GM19372 (cell line): Measurements from ENCODE around the gene STOM.
"Not testable (repeated sequence)": the region's sequence is repeated elsewhere in the genome, so short reads cannot be mapped to it uniquely, and the experiment has no call there.

ENCODE experiments used
- ATAC-seq: cut with Tn5 transposase; IDR thresholded peaks from one replicate; pipeline ENCODE4 v1.9.1; 2021; ENCODE audit warnings: mild to moderate bottlenecking, low read depth, moderate library complexity; ENCODE audit not compliant: unreplicated experiment

The STOM gene, protein sequence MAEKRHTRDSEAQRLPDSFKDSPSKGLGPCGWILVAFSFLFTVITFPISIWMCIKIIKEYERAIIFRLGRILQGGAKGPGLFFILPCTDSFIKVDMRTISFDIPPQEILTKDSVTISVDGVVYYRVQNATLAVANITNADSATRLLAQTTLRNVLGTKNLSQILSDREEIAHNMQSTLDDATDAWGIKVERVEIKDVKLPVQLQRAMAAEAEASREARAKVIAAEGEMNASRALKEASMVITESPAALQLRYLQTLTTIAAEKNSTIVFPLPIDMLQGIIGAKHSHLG

DNA sequence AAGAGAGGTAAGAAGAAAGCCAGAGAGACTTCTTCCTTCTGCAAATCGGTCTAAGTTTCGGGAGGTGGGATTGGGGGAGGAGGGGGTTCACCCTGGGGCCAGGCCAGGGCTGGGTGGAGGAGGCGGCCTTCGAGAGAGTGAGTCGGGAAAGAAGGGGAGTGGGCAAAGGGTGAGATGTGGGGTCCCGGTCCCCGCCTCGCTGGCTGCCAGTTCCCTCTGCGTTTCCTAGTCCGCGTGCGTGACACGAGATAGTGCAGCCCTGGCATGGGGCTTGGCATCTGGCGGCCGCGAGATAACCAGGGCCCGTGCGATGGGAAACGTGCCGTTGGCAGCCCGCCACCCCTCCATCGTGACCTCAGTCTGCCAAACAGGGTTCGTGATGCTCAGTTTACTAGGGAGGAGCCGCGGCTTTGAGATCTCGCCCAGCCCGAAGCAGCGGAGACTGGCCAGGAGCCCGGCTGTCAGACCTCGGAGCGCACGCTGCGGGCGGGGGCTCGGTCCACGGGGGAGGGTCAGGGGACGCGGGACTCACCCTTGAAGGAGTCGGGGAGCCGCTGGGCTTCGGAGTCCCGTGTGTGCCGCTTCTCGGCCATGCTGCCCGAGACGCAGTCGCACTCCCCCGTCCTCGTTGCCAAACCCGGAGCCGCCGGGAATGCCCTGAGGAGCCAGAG, at the start of gene STOM:
TSS of gene STOM (minus strand) at position 656 of the 671 bp plus-strand sequence. CDS start at position 593, 63 bp downstream.
- peak; percentile 48 for ATAC-seq

GRCh38 chr9:121411993-121412392, 41.9 kb upstream of the STOM start:
- ATAC-seq: no peak

DNA sequence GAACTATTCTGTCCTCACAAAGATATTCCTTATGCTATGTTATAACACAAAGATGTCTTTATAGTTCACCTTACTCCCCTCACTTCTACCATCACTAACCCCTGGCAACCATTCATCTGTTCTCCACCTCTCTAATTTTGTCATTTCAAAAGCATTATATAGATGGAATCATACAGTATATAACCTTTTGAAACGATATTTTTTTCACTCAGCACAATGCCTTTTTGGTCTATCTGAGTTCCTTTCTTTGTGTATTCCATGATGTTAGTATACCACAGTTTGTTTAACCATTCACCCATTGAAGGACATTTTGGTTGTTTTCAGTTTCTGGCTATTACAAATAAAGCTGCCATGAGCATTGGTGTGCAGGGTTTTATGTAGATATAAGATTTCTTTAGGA, 35.8 kb upstream of the STOM start:
- ATAC-seq: no peak

GRCh38 chr9:121404906-121405305, 34.9 kb upstream of the STOM start:
- ATAC-seq: no peak

DNA sequence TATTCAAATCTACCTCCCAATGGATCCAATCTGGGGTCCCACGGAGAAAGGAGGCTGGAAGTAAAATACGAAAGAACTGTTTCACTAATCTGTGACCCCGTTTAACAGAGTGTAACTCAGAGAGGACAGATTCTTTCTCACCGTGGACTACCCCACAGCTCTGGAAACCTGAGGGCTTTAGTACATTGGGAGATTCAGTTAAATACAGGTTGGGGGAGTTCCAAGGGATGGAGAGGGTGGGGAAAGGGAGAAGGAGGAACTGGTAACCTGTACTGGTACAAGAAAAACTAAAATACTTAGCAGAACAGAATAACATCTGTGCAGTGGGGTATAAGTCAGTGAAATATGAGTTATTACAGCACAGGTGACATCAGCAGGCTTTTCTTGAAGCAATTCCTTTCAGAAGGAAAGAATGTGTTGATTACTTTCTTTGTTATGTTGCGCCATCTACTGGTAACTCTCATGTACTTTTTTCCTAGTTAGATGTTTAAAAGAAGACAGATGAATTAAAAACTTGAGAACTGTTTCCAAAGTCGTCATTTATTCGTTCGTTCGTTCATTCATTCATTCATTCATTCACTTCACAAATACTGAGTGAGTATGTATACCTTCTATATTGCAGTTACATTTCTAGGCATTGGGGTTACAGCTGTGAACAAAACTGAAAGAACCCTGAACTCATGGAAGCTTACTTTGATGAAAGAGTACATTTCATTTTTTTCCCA, 30.0 kb upstream of the STOM start:
- no peak for ATAC-seq

DNA sequence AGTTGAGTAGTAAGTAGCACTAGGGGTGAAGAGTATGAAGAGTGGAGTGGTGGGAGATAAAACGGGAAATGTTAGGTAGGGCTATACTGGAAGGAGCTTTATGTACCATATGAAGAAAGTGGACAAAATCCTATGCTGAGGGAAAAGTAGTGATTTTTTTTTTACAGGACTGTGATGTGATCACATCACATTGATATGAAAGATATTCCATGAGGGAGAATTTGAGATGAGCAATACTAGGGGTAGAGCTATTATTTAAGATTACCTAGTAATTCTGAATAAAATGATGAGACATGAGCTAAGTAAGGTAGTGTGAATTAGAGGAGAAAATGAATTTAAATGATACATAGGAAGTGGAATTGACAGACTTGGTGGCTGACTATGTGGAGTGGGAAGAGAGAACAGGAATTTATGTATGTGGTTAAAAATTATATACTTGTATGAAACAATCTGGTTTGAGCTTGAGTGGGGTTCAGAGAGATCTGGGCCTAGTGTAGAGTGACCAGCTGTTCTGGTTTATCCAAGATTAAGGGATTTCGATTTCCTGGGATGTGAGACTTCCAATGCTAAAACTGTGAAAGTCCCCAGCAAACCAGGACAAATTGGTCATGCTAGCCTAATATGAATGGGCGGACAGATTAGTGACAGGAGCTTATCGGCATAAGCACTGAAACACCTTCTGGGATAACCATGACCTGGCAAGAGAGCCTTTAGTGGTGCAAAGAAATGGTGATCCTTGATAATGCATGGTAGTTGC, 29.3 kb upstream of the STOM start:
- no peak for ATAC-seq

DNA sequence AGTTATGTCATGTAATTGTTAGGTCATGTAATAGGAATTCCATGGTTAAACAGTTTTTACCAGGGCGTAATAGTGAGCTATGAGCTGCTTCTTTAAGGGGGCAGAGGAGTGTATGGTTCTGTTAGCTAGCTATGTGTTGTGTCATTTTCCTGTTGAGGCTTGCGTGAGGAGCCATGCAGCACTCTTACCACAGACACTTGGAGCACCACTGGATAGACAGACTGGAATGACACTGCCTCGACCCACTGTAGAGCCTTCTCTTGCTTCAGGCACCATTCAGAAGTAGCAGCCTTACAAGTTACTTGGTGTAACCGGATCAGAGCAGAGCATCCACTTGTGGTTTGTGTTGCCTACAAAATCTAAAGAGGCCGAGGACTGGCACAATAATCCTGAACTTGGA, 28.3 kb upstream of the STOM start:
- no peak for ATAC-seq

DNA sequence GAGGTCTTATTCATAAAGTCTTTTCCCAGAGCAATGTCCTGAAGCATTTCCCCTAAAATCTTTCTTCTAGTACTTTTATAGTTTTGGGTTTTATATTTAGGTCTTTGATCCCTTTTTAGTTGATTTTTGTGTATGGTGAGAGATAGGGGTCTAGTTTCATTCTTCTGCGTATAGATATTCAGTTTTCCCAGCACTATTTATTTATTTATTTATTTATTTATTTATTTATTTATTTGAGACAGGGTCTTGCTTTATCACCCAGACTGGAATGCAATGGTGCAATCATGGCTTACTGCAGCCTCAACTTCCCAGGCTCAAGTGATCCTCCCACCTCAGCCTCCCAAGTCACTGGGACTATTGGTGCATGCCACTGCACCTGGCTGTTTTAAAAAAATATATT, 27.2 kb upstream of the STOM start:
- ATAC-seq: not testable (repeated sequence)

DNA sequence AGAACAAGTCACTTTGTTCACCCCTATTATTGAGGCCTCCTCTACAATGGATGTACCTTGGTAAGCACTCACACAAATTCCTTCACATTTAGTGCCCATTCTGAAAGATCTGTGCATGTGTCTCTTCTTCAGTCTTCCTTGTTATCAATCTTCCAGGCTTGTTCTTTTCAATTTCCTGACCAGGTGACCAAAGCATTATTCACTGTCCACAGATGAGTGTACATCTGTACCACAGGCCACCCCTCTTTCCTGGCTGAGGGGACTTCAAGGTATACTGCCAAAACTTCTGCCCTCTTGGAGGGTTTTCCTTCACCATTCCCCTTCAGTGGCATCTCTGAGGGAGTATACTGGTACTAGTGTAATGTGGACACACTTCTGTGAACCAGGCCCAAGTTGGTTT, 25.5 kb upstream of the STOM start:
- ATAC-seq: no peak

DNA sequence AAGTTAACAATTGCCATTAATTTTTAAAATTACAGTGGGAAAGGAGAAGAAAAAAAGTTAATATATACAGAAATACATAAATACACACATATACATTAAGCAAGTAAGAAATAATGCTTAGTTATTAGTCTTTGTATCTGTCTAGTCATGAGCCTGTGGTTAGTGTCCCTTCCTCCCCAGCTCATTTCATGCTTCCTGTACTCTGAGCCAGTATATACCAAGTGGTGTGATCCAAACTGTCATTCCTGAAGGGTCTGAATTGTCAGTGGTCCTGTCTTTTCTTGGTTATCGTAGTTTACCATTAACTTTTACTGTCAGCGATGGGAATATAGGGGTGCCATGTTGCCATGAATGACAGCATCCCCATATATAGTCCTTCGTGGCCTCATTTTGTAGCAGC, 24.2 kb upstream of the STOM start:
- ATAC-seq: no peak

DNA sequence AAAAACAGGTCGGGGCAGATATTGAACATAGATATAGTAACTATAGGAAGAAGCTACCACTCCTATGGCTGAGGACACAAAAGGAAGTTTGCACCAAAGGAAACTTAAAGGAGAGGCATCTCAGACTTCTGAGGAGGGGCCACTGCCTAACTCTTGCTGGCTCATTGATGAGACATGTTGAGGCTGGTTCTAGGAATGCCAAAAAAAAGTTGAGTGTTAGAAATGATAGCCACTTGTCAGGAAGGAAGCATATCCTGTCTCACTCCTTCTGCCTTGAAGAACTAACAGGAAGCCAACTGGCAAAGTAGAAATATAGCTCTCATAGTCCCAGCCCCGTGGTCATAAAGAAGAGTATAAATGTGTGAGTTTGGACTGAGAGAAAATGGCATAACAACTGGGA, 23.3 kb upstream of the STOM start:
- no peak for ATAC-seq

GRCh38 chr9:121390372-121390771, 20.3 kb upstream of the STOM start:
- ATAC-seq: no peak

DNA sequence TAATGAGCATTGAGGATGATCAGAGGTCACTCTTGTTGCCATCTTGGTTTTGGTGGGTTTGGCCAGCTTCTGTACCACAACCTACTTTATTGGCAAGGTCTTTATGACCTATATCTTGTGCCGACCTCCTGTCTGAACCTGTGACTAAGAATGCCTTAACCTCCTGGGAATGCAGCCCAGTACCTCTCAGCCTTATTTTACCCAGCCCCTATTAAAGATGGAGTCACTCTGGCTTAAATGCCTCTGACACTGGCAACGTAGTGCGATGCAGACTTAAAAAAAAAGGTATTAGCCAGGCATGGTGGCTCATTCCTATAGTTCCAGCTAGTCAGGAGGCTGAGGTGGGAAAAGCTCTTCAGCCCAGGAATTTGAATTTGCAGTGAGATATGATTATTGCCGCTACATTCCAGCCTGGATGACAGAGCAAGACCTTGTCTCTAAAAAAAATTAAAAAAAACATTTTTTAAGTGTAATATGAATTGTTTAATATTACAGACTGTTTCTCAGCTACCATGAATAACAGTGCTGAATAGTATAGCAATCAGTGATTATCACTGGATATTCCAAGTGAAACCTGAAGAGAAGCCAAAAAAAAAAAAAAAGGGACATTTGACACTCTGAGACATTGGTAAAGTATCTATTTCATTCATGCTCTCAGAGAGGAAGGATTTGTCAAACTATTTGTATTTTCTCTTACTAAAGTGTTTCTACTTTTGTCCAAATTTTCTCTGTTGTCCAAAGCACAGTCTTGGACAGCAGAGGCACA, 18.3 kb upstream of the STOM start:
- ATAC-seq: no peak

- no peak for ATAC-seq
Measured at GRCh38 chr9:121386442-121387175, 16.6 kb upstream of the STOM start.

- no peak for ATAC-seq
Measured at GRCh38 chr9:121383715-121384114, 13.7 kb upstream of the STOM start.

- no peak for ATAC-seq
Measured at GRCh38 chr9:121380846-121381245, 10.8 kb upstream of the STOM start.

DNA sequence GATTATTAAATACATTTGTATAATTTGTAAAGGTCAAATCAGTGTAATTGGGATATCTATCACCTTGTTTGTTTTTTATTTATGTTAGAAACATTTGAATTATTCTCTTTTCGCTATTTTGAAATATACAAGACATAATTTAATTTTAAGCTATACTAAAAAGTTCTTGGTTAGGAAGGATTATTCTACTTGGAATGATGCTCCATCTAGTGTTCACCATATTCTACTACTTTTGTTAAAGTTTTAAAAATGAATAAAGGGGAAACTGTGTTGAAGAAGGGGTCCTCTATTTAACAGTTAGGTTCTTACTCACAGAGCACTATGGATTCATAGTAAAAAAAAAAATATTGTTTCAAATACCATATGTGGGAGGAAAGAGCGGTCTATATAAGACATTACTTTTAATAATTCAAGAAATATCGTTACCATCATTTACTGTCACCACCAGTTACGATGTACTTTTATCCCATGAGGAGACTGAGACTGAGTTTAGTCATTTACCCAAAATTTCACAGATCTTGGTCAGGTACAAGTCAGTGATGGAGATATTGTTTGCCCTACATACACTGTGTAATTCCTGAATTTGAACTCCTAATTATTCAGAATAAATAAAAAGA, 6.3 kb upstream of the STOM start:
- ATAC-seq: no peak

- no peak for ATAC-seq
Measured at GRCh38 chr9:121373011-121373729, 3.1 kb upstream of the STOM start.
